CD4-positive, alpha-beta T cell treated with Interferon gamma for 1 hour (primary cell): ENCODE measurements around the gene IWS1.
"Not testable (repeated sequence)": the region's sequence is repeated elsewhere in the genome, so short reads cannot be mapped to it uniquely, and the experiment has no call there.

ENCODE experiments used
- DNase-seq: peaks from one replicate; pipeline ENCODE4 v3.0.0-alpha.2; 2020

The IWS1 gene

DNA sequence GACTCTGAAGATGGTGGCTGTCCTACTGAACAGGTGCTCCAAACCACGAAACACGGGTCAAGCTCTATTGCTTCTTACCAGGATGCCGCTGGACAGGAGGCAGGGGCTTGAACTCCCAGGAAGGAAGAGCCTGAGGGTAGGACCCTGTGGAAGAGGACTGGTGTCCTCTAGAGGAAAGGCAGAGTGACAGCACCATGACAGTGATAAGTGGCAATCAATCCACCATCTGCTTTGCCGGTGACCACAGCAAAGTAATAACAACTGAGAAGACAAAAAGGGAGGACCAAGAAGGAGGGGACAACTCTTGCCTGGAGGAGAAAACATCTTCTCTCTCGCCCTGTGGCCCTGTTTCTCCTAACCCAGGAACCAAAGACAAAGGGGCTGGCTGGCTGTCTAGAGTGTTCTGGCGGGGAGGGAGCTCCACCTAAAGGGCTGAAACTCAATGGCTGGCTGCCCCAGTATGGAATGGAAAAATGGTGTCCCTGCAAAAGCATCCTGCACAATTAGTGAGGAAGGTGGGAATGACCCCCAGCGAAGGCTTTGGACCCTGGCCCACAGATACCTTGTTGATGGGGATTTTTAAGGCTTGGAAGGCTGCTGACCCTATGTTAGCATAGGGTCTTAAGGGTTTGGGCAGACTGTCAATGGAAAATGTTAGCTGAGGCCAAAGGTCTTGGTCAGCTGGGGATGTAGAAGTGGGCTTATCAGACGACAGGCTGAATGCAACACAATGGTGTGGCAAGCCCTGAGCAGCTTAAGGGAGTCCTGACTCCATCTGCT is 72.7 kb downstream of the IWS1 start:
- DNase-seq, result no peak

DNA sequence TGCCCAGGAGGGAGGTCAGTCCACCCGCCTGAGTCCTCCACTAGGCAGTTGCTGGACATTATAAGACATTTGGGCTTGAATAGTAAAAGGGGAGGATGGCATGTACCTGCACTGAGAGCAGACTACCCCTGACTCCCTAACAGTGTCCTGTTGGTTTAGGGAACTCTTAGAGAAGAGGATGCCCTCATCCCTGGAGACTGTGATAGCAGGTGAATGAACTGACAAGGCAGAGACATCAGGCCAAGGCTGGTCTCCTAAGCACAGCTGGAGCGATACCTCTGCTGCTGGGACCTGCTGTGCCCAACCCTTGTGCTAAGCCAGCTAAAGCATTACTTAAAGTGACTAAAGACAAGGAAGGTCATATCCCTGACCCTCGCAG is 73.3 kb downstream of the IWS1 start:
- no peak for DNase-seq

GRCh38 chr2:127452423-127452822 is 73.9 kb downstream of the IWS1 start:
- DNase-seq, result not testable (repeated sequence)

- DNase-seq, result no peak
Observed at GRCh38 chr2:127451981-127452380, 74.3 kb downstream of the IWS1 start.

DNA sequence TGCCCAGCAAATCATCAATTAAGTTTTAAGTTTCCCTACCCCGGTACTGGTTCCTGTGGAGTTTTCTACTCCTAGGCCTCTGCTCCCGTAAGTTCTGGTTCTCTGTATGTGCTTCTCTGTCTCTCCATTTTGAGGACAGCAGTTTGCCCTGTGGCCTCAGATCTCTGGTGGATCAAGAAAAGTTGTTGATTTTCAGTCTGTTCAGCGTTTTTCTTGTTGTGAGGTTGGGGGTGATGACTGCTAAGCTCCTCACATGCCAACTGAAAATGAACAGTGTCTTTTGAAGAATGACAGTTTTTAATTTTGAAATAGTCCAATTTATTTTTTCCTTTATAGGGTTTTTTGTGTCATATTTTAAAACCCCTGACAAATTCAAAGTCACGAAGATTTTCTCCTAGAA is 76.4 kb downstream of the IWS1 start:
- DNase-seq, result no peak

GRCh38 chr2:127449414-127449813 is 76.9 kb downstream of the IWS1 start:
- DNase-seq, result no peak

DNA sequence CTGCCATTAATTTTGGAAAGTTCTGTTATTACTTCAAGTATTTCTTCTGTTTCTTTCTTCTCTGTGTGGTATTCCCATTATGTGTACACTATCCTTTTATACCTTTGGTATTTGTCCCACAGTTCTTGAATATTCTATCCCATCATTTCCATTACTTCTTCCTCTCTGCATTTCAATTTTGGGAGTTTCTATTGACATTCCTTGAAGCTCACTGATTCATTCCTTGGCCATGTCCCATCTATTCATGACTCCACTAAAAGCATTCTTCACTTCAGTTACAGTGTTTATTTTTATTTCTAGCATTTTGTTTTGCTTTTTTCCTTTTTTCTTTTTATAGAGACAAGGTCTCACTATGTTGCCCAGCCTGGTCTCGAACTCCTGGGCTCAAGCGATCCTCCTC is 77.8 kb downstream of the IWS1 start:
- no peak for DNase-seq

- DNase-seq, result no peak
Observed at GRCh38 chr2:127439343-127439742, 86.9 kb downstream of the IWS1 start.

DNA sequence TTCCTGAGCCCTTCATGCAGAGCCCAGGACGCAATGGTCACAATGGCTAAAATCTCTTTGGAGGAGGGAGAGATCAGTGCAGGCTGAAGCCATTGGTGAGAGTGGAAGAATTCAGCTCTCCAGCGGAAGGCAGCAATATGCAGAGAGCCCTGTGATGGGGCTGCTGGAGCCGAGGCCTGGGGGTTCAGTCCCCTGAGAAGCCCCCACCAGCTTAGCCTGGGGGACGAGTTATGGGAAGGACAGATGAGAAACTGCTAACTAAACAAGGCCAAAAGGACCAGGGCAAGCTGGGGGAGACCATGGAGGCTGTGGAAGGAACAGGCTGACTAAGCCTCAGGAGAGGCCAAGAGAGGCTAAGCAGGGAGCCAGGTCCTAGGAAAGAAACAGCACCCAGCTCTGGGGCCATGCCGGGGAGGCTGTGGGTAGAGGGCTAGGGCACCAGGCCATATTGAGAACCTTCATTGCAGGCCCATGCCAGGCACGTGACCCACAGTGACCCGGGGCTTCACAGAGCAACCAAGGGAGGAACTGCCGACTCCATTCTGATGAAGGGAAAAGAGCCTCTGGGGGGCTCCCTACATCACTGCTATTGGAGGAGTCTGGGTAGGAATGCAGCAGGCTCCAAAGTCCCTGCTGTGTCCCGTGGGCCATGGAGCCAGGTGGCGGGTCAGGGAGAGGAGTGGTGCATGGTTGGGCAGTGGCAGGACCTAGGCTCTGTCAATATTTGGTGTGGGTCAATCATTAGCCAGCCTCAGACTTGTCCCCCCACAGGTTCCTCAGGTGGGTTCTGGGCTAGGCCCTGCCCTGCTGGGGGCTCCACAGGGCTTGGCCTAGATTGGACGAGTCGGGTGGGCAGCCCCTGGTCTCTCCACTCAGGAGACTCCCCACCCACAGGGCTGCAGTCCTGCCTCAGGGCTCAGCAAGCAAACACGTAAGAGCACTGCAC is 88.2 kb downstream of the IWS1 start:
- DNase-seq, result no peak

GRCh38 chr2:127437056-127437455 is 89.2 kb downstream of the IWS1 start:
- no peak for DNase-seq

GRCh38 chr2:127434515-127434914 is 91.8 kb downstream of the IWS1 start:
- DNase-seq, result no peak

DNA sequence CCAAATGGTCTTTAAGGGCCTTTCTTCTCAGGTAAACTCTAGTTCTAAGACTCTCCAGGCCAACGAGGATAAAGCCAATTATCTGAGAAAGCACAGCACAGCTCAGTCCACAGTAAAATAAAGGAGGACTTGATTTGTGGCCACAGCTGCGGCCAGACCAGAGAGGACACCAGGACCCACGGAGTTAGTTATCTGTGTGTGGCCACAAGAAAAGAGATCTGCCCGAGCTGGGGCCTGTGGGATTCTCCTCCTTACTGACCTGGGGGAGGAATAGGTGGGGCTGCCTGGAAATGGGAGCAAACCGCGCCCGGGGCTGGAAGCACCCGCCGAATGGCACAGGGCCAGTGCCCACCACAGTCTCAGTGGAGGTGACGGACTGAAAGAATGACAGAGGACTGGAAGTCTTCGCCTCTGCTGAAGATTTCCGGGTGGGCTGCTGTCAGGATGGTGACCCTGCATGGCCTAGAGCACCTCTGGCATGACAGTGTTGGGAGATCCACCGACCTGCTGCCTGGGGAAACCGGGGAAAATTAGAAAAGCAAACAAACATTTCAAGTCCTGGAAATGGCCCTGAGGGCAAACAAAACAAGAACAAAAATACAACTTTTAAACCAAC is 94.8 kb downstream of the IWS1 start:
- DNase-seq, result no peak
